Measurements from ENCODE around the gene LRMDA. TPM values are rescaled to one million over a fixed set of nuclear protein-coding genes. Genes with fewer than 3 reads are reported as not detected.

The LRMDA gene
- total RNA-seq, 6 donors from 2014 or later = 12.8 to 185 (median 18.1) TPM

DNA sequence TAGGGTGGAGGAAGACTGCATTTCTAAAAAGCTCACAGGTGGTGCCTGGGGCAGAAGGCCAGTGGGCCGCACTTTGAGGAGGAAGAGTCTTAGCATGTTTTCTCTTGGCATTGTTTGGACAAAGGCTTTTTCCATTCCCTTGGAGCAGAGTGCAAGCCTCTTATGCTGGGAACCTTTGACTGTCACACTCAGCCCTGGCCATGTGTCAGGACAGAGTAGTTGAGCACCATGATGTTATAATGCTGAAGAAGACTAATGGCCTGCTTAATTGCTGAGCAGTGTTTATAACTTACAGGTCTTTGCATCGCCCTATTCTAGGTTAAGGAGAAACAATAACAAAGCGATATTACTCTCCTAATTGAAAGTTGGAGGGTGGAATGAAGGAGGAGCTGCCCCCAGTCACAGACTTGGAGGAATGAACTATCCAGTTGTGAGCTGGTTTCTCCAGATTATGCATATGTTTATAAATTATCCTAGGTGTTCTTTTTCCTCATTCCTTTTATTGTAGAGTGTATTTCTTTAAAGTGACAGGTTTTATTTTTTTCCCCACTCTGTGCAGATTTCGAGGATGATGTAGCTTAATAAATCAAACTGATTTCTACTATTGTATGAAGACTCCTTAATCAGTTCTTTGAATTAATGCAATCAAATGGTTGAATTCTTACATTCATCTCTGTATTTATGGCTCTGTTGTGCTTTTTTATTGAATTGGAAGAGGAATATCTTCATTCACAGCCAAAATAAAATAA lies 767.0 kb downstream of the LRMDA start:
- 91 to 98% methylated on average over 3 to 4 of the region's 4 CpGs for WGBS, 2 donors
- Histone ChIP-seq H3K36me3 (no peaks in the 10 kb centered on the region), H3K4me1 (peaks cover 10 to 12% (median 11%) of the 10 kb centered on the region in 4 donors), H3K27ac (no peak overlapping the region), H3K4me3 (no peak overlapping the region), H3K27me3 (no peaks in the 10 kb centered on the region), H3K9me3 (no peaks in the 10 kb centered on the region)
- DNase-seq = no peak
- TF ChIP-seq, protein P1, sequence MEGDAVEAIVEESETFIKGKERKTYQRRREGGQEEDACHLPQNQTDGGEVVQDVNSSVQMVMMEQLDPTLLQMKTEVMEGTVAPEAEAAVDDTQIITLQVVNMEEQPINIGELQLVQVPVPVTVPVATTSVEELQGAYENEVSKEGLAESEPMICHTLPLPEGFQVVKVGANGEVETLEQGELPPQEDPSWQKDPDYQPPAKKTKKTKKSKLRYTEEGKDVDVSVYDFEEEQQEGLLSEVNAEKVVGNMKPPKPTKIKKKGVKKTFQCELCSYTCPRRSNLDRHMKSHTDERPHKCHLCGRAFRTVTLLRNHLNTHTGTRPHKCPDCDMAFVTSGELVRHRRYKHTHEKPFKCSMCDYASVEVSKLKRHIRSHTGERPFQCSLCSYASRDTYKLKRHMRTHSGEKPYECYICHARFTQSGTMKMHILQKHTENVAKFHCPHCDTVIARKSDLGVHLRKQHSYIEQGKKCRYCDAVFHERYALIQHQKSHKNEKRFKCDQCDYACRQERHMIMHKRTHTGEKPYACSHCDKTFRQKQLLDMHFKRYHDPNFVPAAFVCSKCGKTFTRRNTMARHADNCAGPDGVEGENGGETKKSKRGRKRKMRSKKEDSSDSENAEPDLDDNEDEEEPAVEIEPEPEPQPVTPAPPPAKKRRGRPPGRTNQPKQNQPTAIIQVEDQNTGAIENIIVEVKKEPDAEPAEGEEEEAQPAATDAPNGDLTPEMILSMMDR (IDR thresholded peaks at IDR 0.05) = no peak
- TF ChIP-seq POLR2AphosphoS5 (IDR thresholded peaks at IDR 0.05) (no peak), EP300 (IDR thresholded peaks at IDR 0.05) (no peak), POLR2A (IDR thresholded peaks at IDR 0.05) (no peak)
- ATAC-seq (ENCODE audit: low FRiP score in 2 of 2) = no peak

DNA sequence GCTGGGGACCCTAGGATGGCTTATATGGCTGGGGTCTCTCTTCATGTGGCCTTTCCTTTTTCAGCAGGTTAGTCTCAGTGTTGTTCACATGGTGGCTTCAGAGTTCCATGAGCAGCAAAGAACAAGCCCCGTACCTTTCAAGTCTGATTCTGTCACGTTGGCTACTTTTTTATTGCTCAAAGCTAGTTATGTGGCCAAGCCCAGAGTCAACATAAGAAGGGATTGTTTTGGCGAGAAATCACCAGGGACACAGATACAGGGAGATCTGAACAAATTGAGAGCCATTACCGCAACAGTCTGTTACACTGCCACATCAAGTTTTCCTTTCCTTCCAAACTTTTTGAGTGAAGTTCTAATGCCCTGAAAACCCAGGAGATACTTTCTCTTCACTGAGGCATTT lies 770.5 kb downstream of the LRMDA start:
- Histone ChIP-seq H3K9me3 (no peaks in the 10 kb centered on the region), H3K4me3 (no peak overlapping the region), H3K4me1 (peaks cover 0 to 2% (median 0%) of the 10 kb centered on the region in 4 donors), H3K27me3 (no peaks in the 10 kb centered on the region), H3K27ac (no peak overlapping the region), H3K36me3 (no peaks in the 10 kb centered on the region)
- TF ChIP-seq POLR2AphosphoS5 (IDR thresholded peaks at IDR 0.05) (no peak), EP300 (IDR thresholded peaks at IDR 0.05) (no peak), POLR2A (IDR thresholded peaks at IDR 0.05) (no peak)
- TF ChIP-seq, protein P1 (IDR thresholded peaks at IDR 0.05) = no peak
- no peak for ATAC-seq (ENCODE audit: low FRiP score in 2 of 2)
- DNase-seq = no peak
- 86 to 95% methylated on average over 4 of the region's 4 CpGs for WGBS, 2 donors

DNA sequence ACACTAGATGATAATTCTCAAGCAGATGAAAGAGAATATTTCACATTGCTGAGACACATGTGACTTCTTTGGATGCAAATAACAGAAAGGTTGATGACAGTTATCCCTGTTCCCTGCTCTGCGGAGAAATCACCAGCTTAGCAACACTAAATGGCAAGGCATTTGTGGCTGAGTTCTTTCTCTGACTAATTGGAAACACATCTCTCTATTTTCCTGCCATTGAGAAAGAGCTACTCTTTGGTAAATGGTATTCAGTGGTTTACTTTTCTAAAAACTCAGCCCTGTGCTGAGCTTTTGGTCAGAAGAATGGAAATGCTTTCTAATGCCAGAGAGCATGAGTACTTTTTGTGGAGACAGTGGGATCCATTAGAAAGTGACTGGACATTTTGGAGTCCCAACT lies 771.4 kb downstream of the LRMDA start:
- DNase-seq = no peak
- no peaks in the 10 kb centered on the region for H3K9me3 ChIP-seq
- no peaks in the 10 kb centered on the region for H3K27me3 ChIP-seq
- H3K4me3 ChIP-seq = no peak overlapping the region
- TF ChIP-seq EP300 (IDR thresholded peaks at IDR 0.05) (no peak), POLR2A (IDR thresholded peaks at IDR 0.05) (no peak), POLR2AphosphoS5 (IDR thresholded peaks at IDR 0.05) (no peak)
- TF ChIP-seq, protein P1 (IDR thresholded peaks at IDR 0.05) = no peak
- 100% methylated on average over 1 of the region's 1 CpG for WGBS, 2 donors
- no peak overlapping the region for H3K27ac ChIP-seq
- ATAC-seq (ENCODE audit: low FRiP score in 2 of 2) = no peak
- no peaks in the 10 kb centered on the region for H3K36me3 ChIP-seq
- H3K4me1 ChIP-seq = peaks cover 0 to 6% (median 0%) of the 10 kb centered on the region in 4 donors

DNA sequence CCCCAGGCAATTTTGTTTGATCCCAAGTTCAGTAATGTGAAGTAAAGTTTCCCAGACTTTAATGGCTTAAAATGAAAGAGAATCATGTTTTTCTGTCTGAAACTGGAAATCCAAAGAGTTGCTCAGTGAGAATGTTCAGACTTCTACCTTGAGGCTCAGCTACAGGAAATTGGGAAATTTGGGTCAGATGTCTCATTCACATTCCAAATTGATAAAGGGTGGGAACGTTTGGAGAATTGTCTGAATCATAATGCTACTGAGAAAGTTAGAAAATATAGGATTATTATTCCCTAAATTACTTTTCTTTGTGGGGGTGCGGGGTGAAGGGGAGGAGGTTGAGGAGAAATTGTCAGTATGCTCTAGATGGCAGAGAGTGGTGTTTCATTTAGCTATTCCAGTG lies 773.9 kb downstream of the LRMDA start:
- Histone ChIP-seq H3K36me3 (no peaks in the 10 kb centered on the region), H3K9me3 (no peaks in the 10 kb centered on the region), H3K4me1 (peaks cover 0 to 6% (median 0%) of the 10 kb centered on the region in 4 donors), H3K27ac (no peak overlapping the region), H3K4me3 (no peak overlapping the region), H3K27me3 (no peaks in the 10 kb centered on the region)
- TF ChIP-seq, protein P1 (IDR thresholded peaks at IDR 0.05) = no peak
- TF ChIP-seq POLR2AphosphoS5 (IDR thresholded peaks at IDR 0.05) = no peak
- no peak for TF ChIP-seq EP300 (IDR thresholded peaks at IDR 0.05)
- no peak for TF ChIP-seq POLR2A (IDR thresholded peaks at IDR 0.05)
- no peak for ATAC-seq (ENCODE audit: low FRiP score in 2 of 2)
- 40 to 76% methylated on average over 2 of the region's 2 CpGs for WGBS, 2 donors
- no peak for DNase-seq
